SK-N-SH treated with all-trans-retinoic acid at 6 μM for 48 hours (cell line): Measurements from ENCODE around the gene CLDN14.

Experiments
- ATAC-seq: fragments of 200-7000 bp; cut with Tn5 transposase; 3 replicates; pipeline ENCODE4 v1.9.1; 2020; ENCODE audit warnings: mild to moderate bottlenecking, moderate library complexity
- ARNTL ChIP-seq: fragments of 450-650 bp; formaldehyde crosslinking; IDR thresholded peaks from 2 replicates; pipeline ENCODE4 v1.5.0; 2020; ENCODE audit warnings: low read depth, mild to moderate bottlenecking, moderate library complexity, borderline replicate concordance
- BACH2 ChIP-seq: fragments of 250-450 bp; sonication (Bioruptor Pico); IDR thresholded peaks from 2 replicates; pipeline ENCODE4 v1.9.0; 2021; ENCODE audit warnings: mild to moderate bottlenecking, borderline replicate concordance
- ESRRG ChIP-seq: fragments of 250-450 bp; sonication (Bioruptor Pico); IDR thresholded peaks from 2 replicates; pipeline ENCODE4 v1.6.1; 2021; ENCODE audit warnings: mild to moderate bottlenecking
- GLIS3 ChIP-seq: fragments of 250-450 bp; sonication (Bioruptor Pico); IDR thresholded peaks from 2 replicates; pipeline ENCODE4 v1.5.0; 2020; ENCODE audit warnings: mild to moderate bottlenecking, moderate library complexity
- ISL1 ChIP-seq: fragments of 250-450 bp; sonication (Bioruptor Pico); IDR thresholded peaks from 2 replicates; pipeline ENCODE4 v2.1.2; 2022; ENCODE audit warnings: mild to moderate bottlenecking, moderate library complexity
- OSR1 ChIP-seq: fragments of 250-450 bp; sonication (Bioruptor Pico); IDR thresholded peaks from 2 replicates; pipeline ENCODE4 v1.8.0; 2022; ENCODE audit warnings: moderate library complexity, mild to moderate bottlenecking, inconsistent platforms
- PPARA ChIP-seq: fragments of 250-450 bp; sonication (Bioruptor Pico); IDR thresholded peaks from 2 replicates; pipeline ENCODE4 v1.5.0; 2020; ENCODE audit warnings: mild to moderate bottlenecking, borderline replicate concordance
- SNAI2 ChIP-seq: fragments of 250-450 bp; sonication (Bioruptor Pico); IDR thresholded peaks from 2 replicates; pipeline ENCODE4 v1.5.0; 2020; ENCODE audit warnings: mild to moderate bottlenecking, moderate library complexity
- TCF4 ChIP-seq: fragments of 250-450 bp; sonication (Bioruptor Pico); IDR thresholded peaks from 2 replicates; pipeline ENCODE4 v1.8.0; 2021; ENCODE audit warnings: mild to moderate bottlenecking, moderate library complexity, borderline replicate concordance
- TOX ChIP-seq: fragments of 250-450 bp; sonication (Bioruptor Pico); IDR thresholded peaks from 2 replicates; pipeline ENCODE4 v1.8.0; 2021; ENCODE audit warnings: mild to moderate bottlenecking, moderate library complexity, borderline replicate concordance
- ZC3H10 ChIP-seq: fragments of 250-450 bp; sonication (Bioruptor Pico); IDR thresholded peaks from 2 replicates; pipeline ENCODE4 v1.5.1; 2021; ENCODE audit warnings: mild to moderate bottlenecking, moderate library complexity
- ZFP3 ChIP-seq: fragments of 250-450 bp; sonication (Bioruptor Pico); IDR thresholded peaks from 2 replicates; pipeline ENCODE4 v1.5.0; 2020; ENCODE audit warnings: mild to moderate bottlenecking, moderate library complexity
- ZNF565 ChIP-seq: fragments of 450-650 bp; formaldehyde crosslinking; conservative IDR thresholded peaks from 2 replicates; pipeline ENCODE4 v1.5.0; 2020; ENCODE audit warnings: low read depth, mild to moderate bottlenecking, moderate library complexity
- ZNF8 ChIP-seq: fragments of 450-650 bp; formaldehyde crosslinking; IDR thresholded peaks from 2 replicates; pipeline ENCODE4 v1.5.0; 2020; ENCODE audit warnings: mild to moderate bottlenecking, moderate library complexity
- TF ChIP-seq, protein P1 (sequence below): fragments of 250-450 bp; sonication (Bioruptor Pico); IDR thresholded peaks from 2 replicates; pipeline ENCODE4 v1.5.1; 2021; ENCODE audit warnings: mild to moderate bottlenecking, moderate library complexity
- TF ChIP-seq, protein P2 (sequence below): fragments of 250-450 bp; sonication (Bioruptor Pico); IDR thresholded peaks from 2 replicates; pipeline ENCODE4 v1.5.1; 2020; ENCODE audit warnings: low read depth, mild to moderate bottlenecking, moderate library complexity
- TF ChIP-seq, protein P3 (sequence below): fragments of 250-450 bp; sonication (Bioruptor Pico); IDR thresholded peaks from 2 replicates; pipeline ENCODE4 v1.5.0; 2020; ENCODE audit warnings: mild to moderate bottlenecking, moderate library complexity
- TF ChIP-seq, protein P4 (sequence below): fragments of 250-450 bp; sonication (Bioruptor Pico); IDR thresholded peaks from 2 replicates; pipeline ENCODE4 v1.8.0; 2021; ENCODE audit warnings: low read depth, mild to moderate bottlenecking, moderate library complexity, borderline replicate concordance

The CLDN14 gene

DNA sequence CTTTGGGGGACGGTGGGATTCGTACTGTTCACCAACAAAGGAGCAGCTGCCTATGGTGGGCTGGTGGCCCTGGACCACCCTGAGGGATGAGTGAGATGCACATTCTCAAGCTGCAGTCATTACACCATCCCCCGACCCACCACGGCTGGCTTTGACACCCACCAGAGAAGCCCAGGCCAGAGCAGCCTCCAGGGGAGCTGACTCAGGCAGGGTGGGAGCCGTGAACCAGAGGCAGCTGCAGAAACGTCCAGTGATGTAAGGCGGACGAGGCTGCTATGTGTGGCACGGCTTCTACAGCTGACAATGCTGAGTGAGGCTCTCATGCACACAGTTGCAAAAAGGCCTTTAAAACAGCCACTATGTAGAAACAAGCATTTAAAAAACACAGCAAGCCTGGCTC is 54.6 kb downstream of the CLDN14 start:
- no peak for ATAC-seq
- TF ChIP-seq TCF4 (no peak), ESRRG (no peak), ISL1 (CRISPR knock-in tag) (no peak), ZNF8 (CRISPR knock-in tag) (no peak), ARNTL (CRISPR knock-in tag) (no peak), BACH2 (CRISPR knock-in tag) (no peak), ZNF565 (CRISPR knock-in tag) (no peak), ZFP3 (CRISPR knock-in tag) (no peak)
- TF ChIP-seq, protein P1, sequence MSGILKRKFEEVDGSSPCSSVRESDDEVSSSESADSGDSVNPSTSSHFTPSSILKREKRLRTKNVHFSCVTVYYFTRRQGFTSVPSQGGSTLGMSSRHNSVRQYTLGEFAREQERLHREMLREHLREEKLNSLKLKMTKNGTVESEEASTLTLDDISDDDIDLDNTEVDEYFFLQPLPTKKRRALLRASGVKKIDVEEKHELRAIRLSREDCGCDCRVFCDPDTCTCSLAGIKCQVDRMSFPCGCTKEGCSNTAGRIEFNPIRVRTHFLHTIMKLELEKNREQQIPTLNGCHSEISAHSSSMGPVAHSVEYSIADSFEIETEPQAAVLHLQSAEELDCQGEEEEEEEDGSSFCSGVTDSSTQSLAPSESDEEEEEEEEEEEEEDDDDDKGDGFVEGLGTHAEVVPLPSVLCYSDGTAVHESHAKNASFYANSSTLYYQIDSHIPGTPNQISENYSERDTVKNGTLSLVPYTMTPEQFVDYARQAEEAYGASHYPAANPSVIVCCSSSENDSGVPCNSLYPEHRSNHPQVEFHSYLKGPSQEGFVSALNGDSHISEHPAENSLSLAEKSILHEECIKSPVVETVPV (CRISPR knock-in tag): no peak
- TF ChIP-seq, protein P2, sequence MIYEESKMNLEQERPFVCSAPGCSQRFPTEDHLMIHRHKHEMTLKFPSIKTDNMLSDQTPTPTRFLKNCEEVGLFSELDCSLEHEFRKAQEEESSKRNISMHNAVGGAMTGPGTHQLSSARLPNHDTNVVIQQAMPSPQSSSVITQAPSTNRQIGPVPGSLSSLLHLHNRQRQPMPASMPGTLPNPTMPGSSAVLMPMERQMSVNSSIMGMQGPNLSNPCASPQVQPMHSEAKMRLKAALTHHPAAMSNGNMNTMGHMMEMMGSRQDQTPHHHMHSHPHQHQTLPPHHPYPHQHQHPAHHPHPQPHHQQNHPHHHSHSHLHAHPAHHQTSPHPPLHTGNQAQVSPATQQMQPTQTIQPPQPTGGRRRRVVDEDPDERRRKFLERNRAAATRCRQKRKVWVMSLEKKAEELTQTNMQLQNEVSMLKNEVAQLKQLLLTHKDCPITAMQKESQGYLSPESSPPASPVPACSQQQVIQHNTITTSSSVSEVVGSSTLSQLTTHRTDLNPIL (CRISPR knock-in tag): no peak
- TF ChIP-seq, protein P3, sequence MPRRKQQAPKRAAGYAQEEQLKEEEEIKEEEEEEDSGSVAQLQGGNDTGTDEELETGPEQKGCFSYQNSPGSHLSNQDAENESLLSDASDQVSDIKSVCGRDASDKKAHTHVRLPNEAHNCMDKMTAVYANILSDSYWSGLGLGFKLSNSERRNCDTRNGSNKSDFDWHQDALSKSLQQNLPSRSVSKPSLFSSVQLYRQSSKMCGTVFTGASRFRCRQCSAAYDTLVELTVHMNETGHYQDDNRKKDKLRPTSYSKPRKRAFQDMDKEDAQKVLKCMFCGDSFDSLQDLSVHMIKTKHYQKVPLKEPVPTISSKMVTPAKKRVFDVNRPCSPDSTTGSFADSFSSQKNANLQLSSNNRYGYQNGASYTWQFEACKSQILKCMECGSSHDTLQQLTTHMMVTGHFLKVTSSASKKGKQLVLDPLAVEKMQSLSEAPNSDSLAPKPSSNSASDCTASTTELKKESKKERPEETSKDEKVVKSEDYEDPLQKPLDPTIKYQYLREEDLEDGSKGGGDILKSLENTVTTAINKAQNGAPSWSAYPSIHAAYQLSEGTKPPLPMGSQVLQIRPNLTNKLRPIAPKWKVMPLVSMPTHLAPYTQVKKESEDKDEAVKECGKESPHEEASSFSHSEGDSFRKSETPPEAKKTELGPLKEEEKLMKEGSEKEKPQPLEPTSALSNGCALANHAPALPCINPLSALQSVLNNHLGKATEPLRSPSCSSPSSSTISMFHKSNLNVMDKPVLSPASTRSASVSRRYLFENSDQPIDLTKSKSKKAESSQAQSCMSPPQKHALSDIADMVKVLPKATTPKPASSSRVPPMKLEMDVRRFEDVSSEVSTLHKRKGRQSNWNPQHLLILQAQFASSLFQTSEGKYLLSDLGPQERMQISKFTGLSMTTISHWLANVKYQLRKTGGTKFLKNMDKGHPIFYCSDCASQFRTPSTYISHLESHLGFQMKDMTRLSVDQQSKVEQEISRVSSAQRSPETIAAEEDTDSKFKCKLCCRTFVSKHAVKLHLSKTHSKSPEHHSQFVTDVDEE: no peak
- TF ChIP-seq, protein P4, sequence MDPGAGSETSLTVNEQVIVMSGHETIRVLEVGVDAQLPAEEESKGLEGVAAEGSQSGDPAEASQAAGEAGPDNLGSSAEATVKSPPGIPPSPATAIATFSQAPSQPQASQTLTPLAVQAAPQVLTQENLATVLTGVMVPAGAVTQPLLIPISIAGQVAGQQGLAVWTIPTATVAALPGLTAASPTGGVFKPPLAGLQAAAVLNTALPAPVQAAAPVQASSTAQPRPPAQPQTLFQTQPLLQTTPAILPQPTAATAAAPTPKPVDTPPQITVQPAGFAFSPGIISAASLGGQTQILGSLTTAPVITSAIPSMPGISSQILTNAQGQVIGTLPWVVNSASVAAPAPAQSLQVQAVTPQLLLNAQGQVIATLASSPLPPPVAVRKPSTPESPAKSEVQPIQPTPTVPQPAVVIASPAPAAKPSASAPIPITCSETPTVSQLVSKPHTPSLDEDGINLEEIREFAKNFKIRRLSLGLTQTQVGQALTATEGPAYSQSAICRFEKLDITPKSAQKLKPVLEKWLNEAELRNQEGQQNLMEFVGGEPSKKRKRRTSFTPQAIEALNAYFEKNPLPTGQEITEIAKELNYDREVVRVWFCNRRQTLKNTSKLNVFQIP: no peak

DNA sequence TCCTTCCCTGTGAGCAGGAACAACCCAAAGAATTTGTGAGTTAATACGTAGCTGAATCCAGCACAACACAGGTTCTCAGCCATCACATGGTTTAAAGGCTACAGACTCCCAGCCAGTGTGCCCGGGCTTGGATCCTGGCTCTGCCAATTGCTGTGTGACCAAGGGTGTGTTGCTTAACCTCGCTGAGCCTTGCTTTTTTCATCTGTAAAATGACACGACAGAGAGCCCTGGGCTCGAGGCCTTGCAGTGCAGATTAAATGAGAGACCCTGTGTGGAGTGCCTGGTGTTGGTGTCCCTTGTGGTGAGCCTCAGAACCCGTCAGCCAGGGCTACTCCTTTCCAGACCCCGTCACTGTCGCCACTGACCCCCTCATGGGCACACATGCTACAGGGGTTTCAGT is 55.3 kb downstream of the CLDN14 start:
- no peak for ATAC-seq
- TF ChIP-seq OSR1 (CRISPR knock-in tag): no peak
- TF ChIP-seq, protein P3: no peak
- TF ChIP-seq, protein P1 (CRISPR knock-in tag): no peak
- no peak for TF ChIP-seq TOX (CRISPR knock-in tag)
- TF ChIP-seq ZFP3 (CRISPR knock-in tag): no peak
- TF ChIP-seq GLIS3 (CRISPR knock-in tag): no peak
- TF ChIP-seq, protein P4: no peak
- no peak for TF ChIP-seq SNAI2
- TF ChIP-seq, protein P2 (CRISPR knock-in tag): no peak
- TF ChIP-seq ZNF565 (CRISPR knock-in tag): no peak
- TF ChIP-seq PPARA: no peak
- no peak for TF ChIP-seq ZC3H10 (CRISPR knock-in tag)
- TF ChIP-seq ZNF8 (CRISPR knock-in tag): no peak
